AG09309 (cell line): Measurements from ENCODE around the gene VAC14.
"Not testable (repeated sequence)": the region's sequence is repeated elsewhere in the genome, so short reads cannot be mapped to it uniquely, and the experiment has no call there.

ENCODE experiments used
- DNase-seq: peaks from one replicate; pipeline ENCODE4 v3.0.0-alpha.2; 2010; ENCODE audit warnings: low read depth
- H3K4me3 ChIP-seq: 2 replicates; pipeline ENCODE4 v1.5.1; 2011; ENCODE audit warnings: mild to moderate bottlenecking, low read depth, low read length, moderate library complexity; ENCODE audit not compliant: control insufficient read depth
- CTCF ChIP-seq: IDR thresholded peaks from 2 replicates; pipeline ENCODE4 v1.5.1; 2011; ENCODE audit warnings: mild to moderate bottlenecking, low read depth, low read length, inconsistent platforms; ENCODE audit not compliant: insufficient read depth, control insufficient read depth; ENCODE audit errors: missing control alignments

VAC14 gene

GRCh38 chr16:70644763-70645597, 156.0 kb downstream of the VAC14 start:
- no peak for TF ChIP-seq CTCF
- DNase-seq: no peak
- H3K4me3 ChIP-seq: no peak overlapping the region

- not testable (repeated sequence) for DNase-seq, H3K4me3 ChIP-seq
Observed at GRCh38 chr16:70643264-70643663, 157.7 kb downstream of the VAC14 start.

- TF ChIP-seq CTCF: no peak
- H3K4me3 ChIP-seq: no peak overlapping the region
- no peak for DNase-seq
Observed at GRCh38 chr16:70642633-70643032, 158.3 kb downstream of the VAC14 start.

DNA sequence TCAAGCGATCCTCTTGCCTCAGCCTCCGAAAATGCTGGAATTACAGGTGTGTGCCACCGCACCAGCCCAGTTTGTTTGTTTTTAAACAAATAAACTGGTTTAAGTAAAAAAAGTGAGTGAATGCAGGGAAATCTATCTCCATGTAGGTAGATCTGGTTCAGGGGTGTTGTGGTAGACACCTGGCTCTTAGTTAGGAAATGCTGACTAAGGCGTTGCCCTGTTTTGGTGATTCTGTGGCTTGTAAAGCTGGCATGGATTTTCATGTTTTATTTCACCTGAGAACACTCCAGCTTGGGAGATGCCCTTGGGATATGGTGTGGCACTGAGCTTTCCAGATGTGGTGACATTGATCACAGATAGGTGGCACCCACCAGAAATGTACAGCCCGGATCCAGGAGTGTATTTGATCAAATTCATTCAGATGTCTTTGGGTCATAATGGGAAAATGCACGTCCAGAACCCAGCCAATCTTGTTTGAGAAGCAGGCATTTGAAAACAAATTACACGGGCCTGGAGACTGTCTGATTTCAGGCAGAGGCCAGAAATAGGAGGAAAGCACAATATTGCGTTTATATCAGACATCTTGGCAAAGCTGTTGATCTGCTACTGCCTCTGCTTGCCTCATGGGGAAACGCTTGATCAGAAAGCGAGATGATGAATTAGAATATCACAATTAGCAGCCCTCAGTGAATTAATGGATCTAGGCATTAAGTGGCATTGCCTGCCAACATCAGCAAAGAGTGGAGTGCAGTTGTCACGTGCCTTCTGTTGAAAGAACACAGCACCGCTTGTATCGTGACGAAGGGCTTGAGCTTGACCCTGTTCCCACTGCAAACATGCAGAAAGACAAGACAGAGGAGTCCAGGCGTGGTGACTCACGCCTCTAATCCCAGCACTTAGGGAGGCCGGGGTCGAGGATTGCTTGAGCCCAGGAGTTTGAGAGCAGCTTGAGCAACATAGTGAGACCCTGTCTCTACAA, 161.9 kb downstream of the VAC14 start:
- no peak overlapping the region for H3K4me3 ChIP-seq
- DNase-seq: no peak
- no peak for TF ChIP-seq CTCF
